ENCODE data around the gene SARM1.

SARM1 gene

DNA sequence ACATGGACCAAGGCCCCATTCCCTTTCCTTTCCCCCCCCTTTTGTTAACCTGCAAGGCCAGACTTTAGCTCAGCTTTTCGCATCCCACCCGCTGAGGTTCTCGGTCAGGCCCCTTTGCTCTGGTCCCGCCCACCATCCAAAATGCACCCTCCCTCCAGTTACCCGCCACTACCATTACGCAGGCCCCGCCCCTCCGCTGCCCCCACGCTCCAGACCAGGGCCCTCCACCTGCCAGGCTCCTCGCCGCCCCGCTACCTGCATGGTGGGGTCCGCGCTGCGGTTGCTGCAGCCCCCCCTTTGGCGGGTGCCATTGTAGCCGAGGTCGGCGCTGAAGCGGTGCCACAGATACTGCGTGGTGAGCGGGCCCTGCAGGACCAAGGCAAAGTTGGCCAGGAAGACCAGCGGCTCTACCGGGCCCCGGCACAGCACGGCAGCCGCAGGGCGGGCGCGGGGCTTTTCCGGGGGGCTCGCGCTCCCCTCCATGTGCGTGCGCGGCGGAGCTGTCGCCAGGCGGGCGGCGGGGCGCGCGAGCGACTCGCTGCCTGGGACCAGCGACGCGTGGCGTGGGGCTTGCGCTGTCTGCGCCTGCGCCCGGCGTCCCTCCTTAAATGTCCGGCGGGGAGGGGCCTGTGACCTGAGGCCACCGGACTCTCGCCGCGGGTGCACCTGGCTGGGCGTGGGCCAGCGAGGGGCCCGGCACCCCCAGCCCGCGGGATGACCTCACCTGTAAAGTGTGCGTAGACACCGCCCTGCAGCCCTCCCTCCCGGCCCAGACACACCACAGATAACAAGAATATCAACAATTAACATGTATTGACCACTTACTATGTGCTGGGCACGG lies 34.4 kb downstream of the SARM1 start, which contains the start of gene SLC46A1:
SLC46A1 (minus strand) TSS at position 581 of the 841 bp plus-strand sequence; CDS start at position 483, 98 bp downstream.
- Histone ChIP-seq H3K14ac (ENCODE audit: low read length) (no peak within 1 kb of the TSS), H3K9me3 (replicated peaks in 1 of 2; ENCODE audit: control insufficient read depth in 2 of 2, insufficient read depth in 1 of 2, low read depth in 1 of 2, low read length in 2 of 2) (no peaks in the 10 kb centered on the region), H3K36me3 (replicated peaks in 1 of 2; ENCODE audit: control insufficient read depth in 2 of 2, insufficient read depth in 2 of 2, low read length in 2 of 2) (no peaks in the 10 kb centered on the region), H2BK120ac (ENCODE audit: low read depth, low read length) (no peak within 1 kb of the TSS), H2BK5ac (ENCODE audit: low read length) (no peak within 1 kb of the TSS), H3K4me2 (ENCODE audit: insufficient read depth, low read length, poor library complexity, severe bottlenecking) (peak within 1 kb of the TSS; percentile 99), H3K4me1 (ENCODE audit: control insufficient read depth in 2 of 2, insufficient read depth in 1 of 2, low read depth in 1 of 2, low read length in 2 of 2) (peaks cover 7 to 18% of the 10 kb centered on the region in 2 donors), H3K27me3 (ENCODE audit: control insufficient read depth in 3 of 3, insufficient read depth in 3 of 3, low read depth in 1 of 3, low read length in 3 of 3) (peaks cover 0 to 19% (median 2%) of the 10 kb centered on the region in 3 experiments), H3K27ac (replicated peaks; ENCODE audit: low read length) (no peak within 1 kb of the TSS), H3K4ac (ENCODE audit: low read length) (no peak within 1 kb of the TSS), H3K23ac (ENCODE audit: low read depth, low read length, poor library complexity) (peak within 1 kb of the TSS; percentile 77), H2BK15ac (ENCODE audit: low read length) (peak within 1 kb of the TSS; percentile 60), H3K79me1 (ENCODE audit: low read depth, low read length) (no peaks in the 10 kb centered on the region), H4K91ac (ENCODE audit: low read depth, low read length, poor library complexity) (no peak within 1 kb of the TSS), H2AK5ac (ENCODE audit: low read depth, low read length) (no peak within 1 kb of the TSS), H4K8ac (ENCODE audit: low read depth, low read length) (peak within 1 kb of the TSS; percentile 44), H3K4me3 (ENCODE audit: low read length in 2 of 2) (peak within 1 kb of the TSS; percentile 65 to 83), H3K18ac (ENCODE audit: low read length) (peak within 1 kb of the TSS; percentile 93), H2AFZ (ENCODE audit: low read length) (peak within 1 kb of the TSS; percentile 99), H2BK12ac (ENCODE audit: low read length) (no peak within 1 kb of the TSS), H3K9ac (ENCODE audit: low read depth, low read length, poor library complexity) (peak within 1 kb of the TSS; percentile 91)
- no peak for DNase-seq (ENCODE audit: low spot score)
- no CpG with 5 or more reads among the region's 70 CpGs for WGBS, 2 donors (ENCODE audit: extremely low coverage in 2 of 2, insufficient read length in 2 of 2, insufficient replicate concordance in 1 of 2)

DNA sequence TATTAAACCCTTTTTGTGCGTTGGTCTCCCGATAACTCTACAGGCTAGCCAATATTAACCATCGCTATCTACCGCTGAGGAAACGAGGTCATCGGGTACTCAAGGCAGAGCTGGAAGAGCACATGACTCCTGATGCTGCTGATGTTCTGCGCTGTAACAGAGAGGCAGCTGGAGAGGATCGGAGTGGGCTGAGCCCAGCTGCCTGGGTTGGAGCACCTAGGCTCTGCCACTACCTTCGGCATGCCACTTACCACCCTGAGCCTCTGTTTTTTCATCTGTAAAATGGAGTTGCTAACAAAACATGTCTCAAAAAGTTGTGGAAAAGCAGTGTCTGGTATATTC lies 35.0 kb downstream of the SARM1 start:
- Histone ChIP-seq H3K4ac (ENCODE audit: low read length) (no peak overlapping the region), H2BK120ac (ENCODE audit: low read depth, low read length) (no peak overlapping the region), H3K18ac (ENCODE audit: low read length) (no peak overlapping the region), H3K27ac (replicated peaks; ENCODE audit: low read length) (no peak overlapping the region), H3K14ac (ENCODE audit: low read length) (no peak overlapping the region), H3K79me1 (ENCODE audit: low read depth, low read length) (no peaks in the 10 kb centered on the region), H3K27me3 (ENCODE audit: control insufficient read depth in 3 of 3, insufficient read depth in 3 of 3, low read depth in 1 of 3, low read length in 3 of 3) (peaks cover 0 to 19% (median 8%) of the 10 kb centered on the region in 3 experiments), H4K91ac (ENCODE audit: low read depth, low read length, poor library complexity) (no peak overlapping the region), H3K4me2 (ENCODE audit: insufficient read depth, low read length, poor library complexity, severe bottlenecking) (peak overlapping the region; percentile 99), H2BK12ac (ENCODE audit: low read length) (no peak overlapping the region), H3K23ac (ENCODE audit: low read depth, low read length, poor library complexity) (no peak overlapping the region), H3K4me1 (ENCODE audit: control insufficient read depth in 2 of 2, insufficient read depth in 1 of 2, low read depth in 1 of 2, low read length in 2 of 2) (peaks cover 7 to 18% of the 10 kb centered on the region in 2 donors), H2BK5ac (ENCODE audit: low read length) (no peak overlapping the region), H3K9me3 (replicated peaks in 1 of 2; ENCODE audit: control insufficient read depth in 2 of 2, insufficient read depth in 1 of 2, low read depth in 1 of 2, low read length in 2 of 2) (no peaks in the 10 kb centered on the region), H3K9ac (ENCODE audit: low read depth, low read length, poor library complexity) (no peak overlapping the region), H2AK5ac (ENCODE audit: low read depth, low read length) (no peak overlapping the region), H4K8ac (ENCODE audit: low read depth, low read length) (no peak overlapping the region), H3K36me3 (replicated peaks in 1 of 2; ENCODE audit: control insufficient read depth in 2 of 2, insufficient read depth in 2 of 2, low read length in 2 of 2) (no peaks in the 10 kb centered on the region), H3K4me3 (ENCODE audit: low read length in 2 of 2) (peak overlapping the region; percentile 65 to 83), H2AFZ (ENCODE audit: low read length) (peak overlapping the region; percentile 99), H2BK15ac (ENCODE audit: low read length) (no peak overlapping the region)
- no peak for DNase-seq (ENCODE audit: low spot score)
- WGBS, 2 donors (ENCODE audit: extremely low coverage in 2 of 2, insufficient read length in 2 of 2, insufficient replicate concordance in 1 of 2), result no CpG with 5 or more reads among the region's 9 CpGs

- H3K4me1 ChIP-seq (ENCODE audit: control insufficient read depth in 2 of 2, insufficient read depth in 1 of 2, low read depth in 1 of 2, low read length in 2 of 2), result peaks cover 7 to 18% of the 10 kb centered on the region in 2 donors
- H3K36me3 ChIP-seq (replicated peaks in 1 of 2; ENCODE audit: control insufficient read depth in 2 of 2, insufficient read depth in 2 of 2, low read length in 2 of 2), result no peaks in the 10 kb centered on the region
- H4K8ac ChIP-seq (ENCODE audit: low read depth, low read length), result no peak overlapping the region
- H3K18ac ChIP-seq (ENCODE audit: low read length), result no peak overlapping the region
- no peak overlapping the region for H3K9ac ChIP-seq (ENCODE audit: low read depth, low read length, poor library complexity)
- no peaks in the 10 kb centered on the region for H3K9me3 ChIP-seq (replicated peaks in 1 of 2; ENCODE audit: control insufficient read depth in 2 of 2, insufficient read depth in 1 of 2, low read depth in 1 of 2, low read length in 2 of 2)
- peaks cover 0 to 19% (median 15%) of the 10 kb centered on the region in 3 experiments for H3K27me3 ChIP-seq (ENCODE audit: control insufficient read depth in 3 of 3, insufficient read depth in 3 of 3, low read depth in 1 of 3, low read length in 3 of 3)
- H2BK15ac ChIP-seq (ENCODE audit: low read length), result no peak overlapping the region
- H3K79me1 ChIP-seq (ENCODE audit: low read depth, low read length), result no peaks in the 10 kb centered on the region
- H2AFZ ChIP-seq (ENCODE audit: low read length), result peak overlapping the region; percentile 66
- H2AK5ac ChIP-seq (ENCODE audit: low read depth, low read length), result no peak overlapping the region
- no peak overlapping the region for H3K4me3 ChIP-seq (ENCODE audit: low read length in 2 of 2)
- no peak overlapping the region for H3K27ac ChIP-seq (replicated peaks; ENCODE audit: low read length)
- no peak overlapping the region for H2BK12ac ChIP-seq (ENCODE audit: low read length)
- H3K4me2 ChIP-seq (ENCODE audit: insufficient read depth, low read length, poor library complexity, severe bottlenecking), result no peak overlapping the region
- no peak overlapping the region for H2BK5ac ChIP-seq (ENCODE audit: low read length)
- no CpG with 5 or more reads among the region's 5 CpGs for WGBS, 2 donors (ENCODE audit: extremely low coverage in 2 of 2, insufficient read length in 2 of 2, insufficient replicate concordance in 1 of 2)
- no peak overlapping the region for H4K91ac ChIP-seq (ENCODE audit: low read depth, low read length, poor library complexity)
- H2BK120ac ChIP-seq (ENCODE audit: low read depth, low read length), result peak overlapping the region; percentile 39
- H3K14ac ChIP-seq (ENCODE audit: low read length), result no peak overlapping the region
- H3K4ac ChIP-seq (ENCODE audit: low read length), result no peak overlapping the region
- no peak overlapping the region for H3K23ac ChIP-seq (ENCODE audit: low read depth, low read length, poor library complexity)
- no peak for DNase-seq (ENCODE audit: low spot score)
These were observed 35.9 kb downstream of the SARM1 start for GRCh38 chr17:28407130-28407973.

DNA sequence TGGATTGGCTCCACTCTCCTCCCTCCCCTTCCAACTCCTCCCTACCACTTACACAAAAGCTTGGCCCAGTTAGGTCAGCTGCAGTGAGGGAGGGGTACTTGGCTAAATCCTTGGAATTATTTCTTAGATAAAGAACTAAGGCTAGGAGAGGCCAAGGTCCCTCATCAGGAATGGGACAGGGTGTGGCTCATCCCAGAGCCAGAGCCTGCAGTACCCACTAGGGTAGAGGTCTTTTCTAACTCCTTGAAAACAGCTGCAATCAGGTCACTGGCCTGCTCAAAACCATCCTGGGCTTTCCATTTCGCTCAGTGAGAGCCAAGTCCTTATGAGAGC lies 36.4 kb downstream of the SARM1 start:
- no peak for DNase-seq (ENCODE audit: low spot score)
- H3K23ac ChIP-seq (ENCODE audit: low read depth, low read length, poor library complexity), result no peak overlapping the region
- no peak overlapping the region for H2BK120ac ChIP-seq (ENCODE audit: low read depth, low read length)
- H3K14ac ChIP-seq (ENCODE audit: low read length), result no peak overlapping the region
- H3K4ac ChIP-seq (ENCODE audit: low read length), result no peak overlapping the region
- peaks cover 7 to 18% of the 10 kb centered on the region in 2 donors for H3K4me1 ChIP-seq (ENCODE audit: control insufficient read depth in 2 of 2, insufficient read depth in 1 of 2, low read depth in 1 of 2, low read length in 2 of 2)
- H3K4me2 ChIP-seq (ENCODE audit: insufficient read depth, low read length, poor library complexity, severe bottlenecking), result no peak overlapping the region
- no peak overlapping the region for H4K8ac ChIP-seq (ENCODE audit: low read depth, low read length)
- H3K9ac ChIP-seq (ENCODE audit: low read depth, low read length, poor library complexity), result no peak overlapping the region
- WGBS, 2 donors (ENCODE audit: extremely low coverage in 2 of 2, insufficient read length in 2 of 2, insufficient replicate concordance in 1 of 2), result no CpG with 5 or more reads among the region's 1 CpG
- H2BK5ac ChIP-seq (ENCODE audit: low read length), result no peak overlapping the region
- no peak overlapping the region for H2BK15ac ChIP-seq (ENCODE audit: low read length)
- H3K36me3 ChIP-seq (replicated peaks in 1 of 2; ENCODE audit: control insufficient read depth in 2 of 2, insufficient read depth in 2 of 2, low read length in 2 of 2), result no peaks in the 10 kb centered on the region
- peak overlapping the region; percentile 66 for H2AFZ ChIP-seq (ENCODE audit: low read length)
- H3K27me3 ChIP-seq (ENCODE audit: control insufficient read depth in 3 of 3, insufficient read depth in 3 of 3, low read depth in 1 of 3, low read length in 3 of 3), result peaks cover 0 to 21% (median 19%) of the 10 kb centered on the region in 3 experiments
- no peak overlapping the region for H2BK12ac ChIP-seq (ENCODE audit: low read length)
- no peak overlapping the region for H3K27ac ChIP-seq (replicated peaks; ENCODE audit: low read length)
- no peaks in the 10 kb centered on the region for H3K9me3 ChIP-seq (replicated peaks in 1 of 2; ENCODE audit: control insufficient read depth in 2 of 2, insufficient read depth in 1 of 2, low read depth in 1 of 2, low read length in 2 of 2)
- H3K4me3 ChIP-seq (ENCODE audit: low read length in 2 of 2), result no peak overlapping the region
- H2AK5ac ChIP-seq (ENCODE audit: low read depth, low read length), result no peak overlapping the region
- H3K18ac ChIP-seq (ENCODE audit: low read length), result no peak overlapping the region
- H4K91ac ChIP-seq (ENCODE audit: low read depth, low read length, poor library complexity), result no peak overlapping the region
- H3K79me1 ChIP-seq (ENCODE audit: low read depth, low read length), result no peaks in the 10 kb centered on the region

Data from neuronal stem cell (in vitro differentiated cells).